Neural cell (in vitro differentiated cells): ENCODE data around the gene SGIP1. TPM values are rescaled to one million over a fixed set of nuclear protein-coding genes. Genes with fewer than 3 reads are reported as not detected.

Experiments used
- H2AFZ ChIP-seq: fragments of 200-600, 300-800 bp; sonication (generic), shearing (Covaris generic); 2 replicates; pipeline ENCODE4 v1.6.0; 2014; ENCODE audit warnings: low read depth, mild to moderate bottlenecking, antibody characterized with exemption, low read length, moderate library complexity
- H3F3A ChIP-seq: fragments of 200-600 bp; shearing (Covaris generic); 2 replicates; pipeline ENCODE4 v1.6.1; 2016; ENCODE audit warnings: mild to moderate bottlenecking, moderate library complexity, mixed read lengths, antibody characterized with exemption, low read length; ENCODE audit not compliant: insufficient read depth, poor library complexity, severe bottlenecking
- H3K27ac ChIP-seq: fragments of 200-600, 300-800 bp; sonication (generic), shearing (Covaris generic); 2 replicates; pipeline ENCODE4 v1.5.1; 2014; ENCODE audit warnings: mild to moderate bottlenecking, low read length, moderate library complexity
- H3K27me3 ChIP-seq: fragments of 300-800, 200-600 bp; sonication (generic), shearing (Covaris generic); 2 replicates; pipeline ENCODE4 v1.6.0; 2014; ENCODE audit warnings: mild to moderate bottlenecking, low read depth, low read length, moderate library complexity; ENCODE audit not compliant: insufficient read depth
- H3K36me3 ChIP-seq: fragments of 300-800, 200-600 bp; sonication (generic), shearing (Covaris generic); 2 replicates; pipeline ENCODE4 v1.5.1; 2014; ENCODE audit warnings: mild to moderate bottlenecking, antibody characterized with exemption, low read length, moderate library complexity; ENCODE audit not compliant: insufficient read depth
- H3K4me2 ChIP-seq: fragments of 300-800, 200-600 bp; sonication (generic), shearing (Covaris generic); 2 replicates; pipeline ENCODE4 v1.6.0; 2014; ENCODE audit warnings: mild to moderate bottlenecking, low read length
- H3K4me3 ChIP-seq: fragments of 300-800, 200-600 bp; sonication (generic), shearing (Covaris generic); 2 replicates; pipeline ENCODE4 v1.5.1; 2014; ENCODE audit warnings: mild to moderate bottlenecking, low read length, moderate library complexity
- H3K79me2 ChIP-seq: fragments of 200-600 bp; shearing (Covaris generic); replicated peaks from 2 replicates; pipeline ENCODE4 v1.6.0; 2014; ENCODE audit warnings: mild to moderate bottlenecking, low read length, moderate library complexity; ENCODE audit not compliant: insufficient read depth
- H3K9ac ChIP-seq: fragments of 300-800, 200-600 bp; sonication (generic), shearing (Covaris generic); 2 replicates; pipeline ENCODE4 v1.6.1; 2016; ENCODE audit warnings: mild to moderate bottlenecking, low read length, mixed read lengths
- H3K9me2 ChIP-seq: fragments of 200-600 bp; shearing (Covaris generic); 2 replicates; pipeline ENCODE4 v1.6.1; 2016; ENCODE audit warnings: mild to moderate bottlenecking, low read length, mixed read lengths; ENCODE audit not compliant: insufficient read depth
- H3K9me3 ChIP-seq: fragments of 200-600, 300-800 bp; sonication (generic), shearing (Covaris generic); 2 replicates; pipeline ENCODE4 v1.6.1; 2016; ENCODE audit warnings: mild to moderate bottlenecking, mixed run types, low read length, moderate library complexity, mixed read lengths
- H4K20me1 ChIP-seq: fragments of 200-600 bp; shearing (Covaris generic); 2 replicates; pipeline ENCODE4 v1.6.1; 2016; ENCODE audit warnings: mild to moderate bottlenecking, mixed run types; ENCODE audit not compliant: insufficient read depth
- EP300 ChIP-seq: fragments of 450-650 bp; conservative IDR thresholded peaks from 2 replicates; pipeline ENCODE4 v1.6.1; 2014; ENCODE audit warnings: antibody characterized with exemption, mild to moderate bottlenecking, moderate library complexity; ENCODE audit not compliant: poor library complexity, severe bottlenecking
- EZH2 ChIP-seq: fragments of 200-600, 300-800 bp; shearing (Covaris generic), sonication (generic); IDR thresholded peaks from 2 replicates; pipeline ENCODE4 v1.6.1; 2014; ENCODE audit warnings: antibody characterized with exemption, low read length, borderline replicate concordance, mild to moderate bottlenecking; ENCODE audit not compliant: insufficient read depth, poor library complexity, severe bottlenecking
- MXI1 ChIP-seq: fragments of 450-650 bp; conservative IDR thresholded peaks from 2 replicates; pipeline ENCODE4 v1.6.1; 2014; ENCODE audit warnings: antibody characterized with exemption, mild to moderate bottlenecking; ENCODE audit not compliant: poor library complexity, severe bottlenecking
- POLR2AphosphoS5 ChIP-seq: IDR thresholded peaks from 2 replicates; pipeline ENCODE4 v1.6.1; 2012
- RAD21 ChIP-seq: fragments of 450-650 bp; conservative IDR thresholded peaks from 2 replicates; pipeline ENCODE4 v1.6.1; 2014; ENCODE audit warnings: antibody characterized with exemption, mild to moderate bottlenecking, moderate library complexity
- SMC3 ChIP-seq: fragments of 450-650 bp; conservative IDR thresholded peaks from 2 replicates; pipeline ENCODE4 v1.6.1; 2014; ENCODE audit warnings: antibody characterized with exemption, mild to moderate bottlenecking, moderate library complexity; ENCODE audit not compliant: poor library complexity
- TAF1 ChIP-seq: IDR thresholded peaks from 2 replicates; pipeline ENCODE4 v1.6.1; 2012; ENCODE audit warnings: low read depth
- polyA plus RNA-seq: library from polyadenylated mRNA; depleted of rRNA; stranded (reverse); fragments of >200 nt; gene quantifications from 2 replicates; pipeline ENCODE4 v1.2.3, GENCODE V29; 2014
- TF ChIP-seq, protein P1 (sequence below): IDR thresholded peaks from 2 replicates; pipeline ENCODE4 v1.6.1; 2012; ENCODE audit warnings: borderline replicate concordance
- TF ChIP-seq, protein P2 (sequence below): fragments of 450-650 bp; IDR thresholded peaks from 2 replicates; pipeline ENCODE4 v1.5.1; 2014; ENCODE audit warnings: antibody characterized with exemption, mild to moderate bottlenecking, moderate library complexity; ENCODE audit not compliant: poor library complexity, severe bottlenecking

SGIP1 gene
- polyA plus RNA-seq, 1 donor from 2014 or later = 50.5 TPM

DNA sequence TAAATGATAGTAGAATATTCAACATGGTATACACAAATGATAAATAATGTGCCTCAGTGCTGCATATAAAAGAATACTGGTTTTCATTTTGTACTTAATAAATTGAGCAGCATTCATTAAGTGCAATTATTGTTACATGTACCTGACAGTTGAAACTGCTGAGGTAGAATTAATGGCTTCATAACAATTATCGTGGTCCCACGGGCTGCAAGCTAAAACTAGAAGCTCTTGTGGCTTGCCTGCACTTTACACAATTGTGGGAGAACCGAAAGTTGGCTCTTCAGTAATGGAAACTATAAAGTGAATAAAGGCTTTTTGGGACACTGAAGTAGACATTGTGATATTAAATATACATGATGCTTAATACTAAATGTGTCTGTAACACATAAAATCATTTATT is 243.9 kb downstream of the SGIP1 start:
- H3K79me2 ChIP-seq = no peaks in the 10 kb centered on the region
- H3K9me3 ChIP-seq = no peaks in the 10 kb centered on the region
- peak overlapping the region; percentile 20 for H3K4me3 ChIP-seq
- H3K36me3 ChIP-seq = no peaks in the 10 kb centered on the region
- no peak overlapping the region for H2AFZ ChIP-seq
- H3F3A ChIP-seq = no peaks in the 10 kb centered on the region
- H3K4me2 ChIP-seq = no peak overlapping the region
- no peaks in the 10 kb centered on the region for H3K27me3 ChIP-seq
- TF ChIP-seq TAF1 (no peak), RAD21 (no peak), EP300 (no peak), EZH2 (no peak), POLR2AphosphoS5 (no peak)
- H4K20me1 ChIP-seq = no peaks in the 10 kb centered on the region
- no peaks in the 10 kb centered on the region for H3K9me2 ChIP-seq
- no peak overlapping the region for H3K27ac ChIP-seq
- H3K9ac ChIP-seq = no peak overlapping the region

DNA sequence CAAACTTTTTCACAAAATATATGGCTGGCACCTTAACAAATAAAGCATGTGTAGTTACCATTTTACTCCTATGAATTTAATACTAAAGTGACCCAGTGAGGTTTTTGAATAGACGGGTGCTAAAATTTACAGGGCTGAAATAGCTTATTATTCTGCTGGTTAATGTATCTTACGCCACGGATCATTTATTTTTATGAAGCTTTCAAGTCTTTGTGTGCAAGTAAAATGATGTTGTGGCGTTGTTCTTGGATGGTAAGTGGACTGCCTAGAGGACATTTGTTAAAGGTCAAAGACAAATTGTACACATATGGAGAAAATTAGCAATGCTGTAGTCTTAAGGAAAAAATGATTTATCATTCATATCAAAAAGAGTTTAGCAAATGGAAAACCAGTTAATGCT is 244.3 kb downstream of the SGIP1 start:
- no peak overlapping the region for H3K4me2 ChIP-seq
- no peak overlapping the region for H3K27ac ChIP-seq
- TF ChIP-seq TAF1 (no peak), EP300 (no peak), SMC3 (no peak), POLR2AphosphoS5 (no peak), EZH2 (no peak), MXI1 (no peak), RAD21 (no peak)
- TF ChIP-seq, protein P1, sequence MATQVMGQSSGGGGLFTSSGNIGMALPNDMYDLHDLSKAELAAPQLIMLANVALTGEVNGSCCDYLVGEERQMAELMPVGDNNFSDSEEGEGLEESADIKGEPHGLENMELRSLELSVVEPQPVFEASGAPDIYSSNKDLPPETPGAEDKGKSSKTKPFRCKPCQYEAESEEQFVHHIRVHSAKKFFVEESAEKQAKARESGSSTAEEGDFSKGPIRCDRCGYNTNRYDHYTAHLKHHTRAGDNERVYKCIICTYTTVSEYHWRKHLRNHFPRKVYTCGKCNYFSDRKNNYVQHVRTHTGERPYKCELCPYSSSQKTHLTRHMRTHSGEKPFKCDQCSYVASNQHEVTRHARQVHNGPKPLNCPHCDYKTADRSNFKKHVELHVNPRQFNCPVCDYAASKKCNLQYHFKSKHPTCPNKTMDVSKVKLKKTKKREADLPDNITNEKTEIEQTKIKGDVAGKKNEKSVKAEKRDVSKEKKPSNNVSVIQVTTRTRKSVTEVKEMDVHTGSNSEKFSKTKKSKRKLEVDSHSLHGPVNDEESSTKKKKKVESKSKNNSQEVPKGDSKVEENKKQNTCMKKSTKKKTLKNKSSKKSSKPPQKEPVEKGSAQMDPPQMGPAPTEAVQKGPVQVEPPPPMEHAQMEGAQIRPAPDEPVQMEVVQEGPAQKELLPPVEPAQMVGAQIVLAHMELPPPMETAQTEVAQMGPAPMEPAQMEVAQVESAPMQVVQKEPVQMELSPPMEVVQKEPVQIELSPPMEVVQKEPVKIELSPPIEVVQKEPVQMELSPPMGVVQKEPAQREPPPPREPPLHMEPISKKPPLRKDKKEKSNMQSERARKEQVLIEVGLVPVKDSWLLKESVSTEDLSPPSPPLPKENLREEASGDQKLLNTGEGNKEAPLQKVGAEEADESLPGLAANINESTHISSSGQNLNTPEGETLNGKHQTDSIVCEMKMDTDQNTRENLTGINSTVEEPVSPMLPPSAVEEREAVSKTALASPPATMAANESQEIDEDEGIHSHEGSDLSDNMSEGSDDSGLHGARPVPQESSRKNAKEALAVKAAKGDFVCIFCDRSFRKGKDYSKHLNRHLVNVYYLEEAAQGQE = no peak
- TF ChIP-seq, protein P2, sequence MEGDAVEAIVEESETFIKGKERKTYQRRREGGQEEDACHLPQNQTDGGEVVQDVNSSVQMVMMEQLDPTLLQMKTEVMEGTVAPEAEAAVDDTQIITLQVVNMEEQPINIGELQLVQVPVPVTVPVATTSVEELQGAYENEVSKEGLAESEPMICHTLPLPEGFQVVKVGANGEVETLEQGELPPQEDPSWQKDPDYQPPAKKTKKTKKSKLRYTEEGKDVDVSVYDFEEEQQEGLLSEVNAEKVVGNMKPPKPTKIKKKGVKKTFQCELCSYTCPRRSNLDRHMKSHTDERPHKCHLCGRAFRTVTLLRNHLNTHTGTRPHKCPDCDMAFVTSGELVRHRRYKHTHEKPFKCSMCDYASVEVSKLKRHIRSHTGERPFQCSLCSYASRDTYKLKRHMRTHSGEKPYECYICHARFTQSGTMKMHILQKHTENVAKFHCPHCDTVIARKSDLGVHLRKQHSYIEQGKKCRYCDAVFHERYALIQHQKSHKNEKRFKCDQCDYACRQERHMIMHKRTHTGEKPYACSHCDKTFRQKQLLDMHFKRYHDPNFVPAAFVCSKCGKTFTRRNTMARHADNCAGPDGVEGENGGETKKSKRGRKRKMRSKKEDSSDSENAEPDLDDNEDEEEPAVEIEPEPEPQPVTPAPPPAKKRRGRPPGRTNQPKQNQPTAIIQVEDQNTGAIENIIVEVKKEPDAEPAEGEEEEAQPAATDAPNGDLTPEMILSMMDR = no peak
- no peak overlapping the region for H2AFZ ChIP-seq
- H3K9ac ChIP-seq = no peak overlapping the region
- no peaks in the 10 kb centered on the region for H3K36me3 ChIP-seq
- no peaks in the 10 kb centered on the region for H3F3A ChIP-seq
- H3K27me3 ChIP-seq = no peaks in the 10 kb centered on the region
- H3K79me2 ChIP-seq = no peaks in the 10 kb centered on the region
- no peaks in the 10 kb centered on the region for H4K20me1 ChIP-seq
- no peaks in the 10 kb centered on the region for H3K9me2 ChIP-seq
- no peaks in the 10 kb centered on the region for H3K9me3 ChIP-seq
- H3K4me3 ChIP-seq = peak overlapping the region; percentile 20

DNA sequence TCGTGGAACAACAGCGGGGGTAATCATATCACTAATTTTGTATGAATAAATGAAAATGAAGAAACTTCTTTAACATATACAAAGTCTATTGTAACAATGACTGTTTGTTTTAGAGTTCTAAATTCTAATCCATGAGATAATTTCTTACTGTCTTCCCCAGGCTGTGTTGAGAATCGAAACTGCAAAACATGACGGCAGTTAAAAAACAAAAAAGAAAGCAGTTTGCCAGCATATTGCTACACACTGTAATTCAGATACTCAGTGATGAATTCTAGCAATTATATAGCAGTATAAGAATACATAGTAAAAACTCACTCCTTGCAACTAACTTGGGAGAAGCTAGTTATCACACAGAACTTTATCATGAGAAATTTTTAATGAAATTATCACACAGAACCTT is 245.0 kb downstream of the SGIP1 start:
- no peak overlapping the region for H3K4me2 ChIP-seq
- H3K9ac ChIP-seq = no peak overlapping the region
- no peak overlapping the region for H2AFZ ChIP-seq
- H3K79me2 ChIP-seq = no peaks in the 10 kb centered on the region
- H3K36me3 ChIP-seq = no peaks in the 10 kb centered on the region
- no peaks in the 10 kb centered on the region for H4K20me1 ChIP-seq
- no peak overlapping the region for H3K27ac ChIP-seq
- no peaks in the 10 kb centered on the region for H3K27me3 ChIP-seq
- H3K4me3 ChIP-seq = no peak overlapping the region
- TF ChIP-seq MXI1 (no peak), EZH2 (no peak), EP300 (no peak), SMC3 (no peak), TAF1 (no peak), RAD21 (no peak), POLR2AphosphoS5 (no peak)
- TF ChIP-seq, protein P2 = no peak
- TF ChIP-seq, protein P1 = no peak
- H3F3A ChIP-seq = no peaks in the 10 kb centered on the region
- no peaks in the 10 kb centered on the region for H3K9me2 ChIP-seq
- no peaks in the 10 kb centered on the region for H3K9me3 ChIP-seq
